Measurements from ENCODE around the gene MRPS2. TPM values are rescaled to one million over a fixed set of nuclear protein-coding genes. Genes with fewer than 3 reads are reported as not detected.

The MRPS2 gene
- total RNA-seq, 1 experiment from 2014 or later = 84.4 TPM

DNA sequence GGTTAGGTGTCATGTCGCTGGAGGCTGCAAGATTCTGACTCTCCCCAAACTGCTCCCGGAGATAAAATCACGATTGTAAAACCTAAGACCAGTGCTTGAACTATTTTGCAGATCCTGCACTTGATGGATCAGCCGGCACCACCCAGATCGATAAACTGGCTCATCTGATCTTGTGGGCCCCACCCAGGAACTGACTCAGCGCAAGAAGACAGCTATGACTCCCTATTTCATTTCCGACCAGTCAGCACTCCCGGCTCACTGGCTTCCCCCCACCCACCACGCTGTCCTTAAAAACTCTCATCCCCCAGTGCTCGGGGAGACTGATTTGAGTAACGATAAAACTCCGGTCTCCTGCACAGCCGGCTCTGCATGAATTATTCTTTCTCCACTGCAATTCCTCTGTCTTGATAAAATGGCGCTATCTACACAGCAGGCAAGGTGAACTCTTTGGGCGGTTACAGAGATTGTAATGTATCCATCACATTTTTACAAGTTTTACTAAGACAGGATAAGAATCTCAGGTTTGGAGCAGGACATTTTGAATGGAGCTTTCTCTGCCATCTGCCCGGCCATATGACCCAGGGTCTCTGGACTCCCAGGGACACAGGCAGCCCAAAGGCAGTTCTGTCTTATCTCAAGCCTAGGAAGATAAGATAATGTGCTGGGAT is 31.5 kb upstream of the MRPS2 start:
- no peaks in the 10 kb centered on the region for H3K79me2 ChIP-seq (ENCODE audit: low read depth)
- H3K36me3 ChIP-seq (ENCODE audit: low read depth) = no peaks in the 10 kb centered on the region
- TF ChIP-seq EZH2 (IDR thresholded peaks at IDR 0.05; ENCODE audit: low read depth) = no peak
- TF ChIP-seq, protein P1, sequence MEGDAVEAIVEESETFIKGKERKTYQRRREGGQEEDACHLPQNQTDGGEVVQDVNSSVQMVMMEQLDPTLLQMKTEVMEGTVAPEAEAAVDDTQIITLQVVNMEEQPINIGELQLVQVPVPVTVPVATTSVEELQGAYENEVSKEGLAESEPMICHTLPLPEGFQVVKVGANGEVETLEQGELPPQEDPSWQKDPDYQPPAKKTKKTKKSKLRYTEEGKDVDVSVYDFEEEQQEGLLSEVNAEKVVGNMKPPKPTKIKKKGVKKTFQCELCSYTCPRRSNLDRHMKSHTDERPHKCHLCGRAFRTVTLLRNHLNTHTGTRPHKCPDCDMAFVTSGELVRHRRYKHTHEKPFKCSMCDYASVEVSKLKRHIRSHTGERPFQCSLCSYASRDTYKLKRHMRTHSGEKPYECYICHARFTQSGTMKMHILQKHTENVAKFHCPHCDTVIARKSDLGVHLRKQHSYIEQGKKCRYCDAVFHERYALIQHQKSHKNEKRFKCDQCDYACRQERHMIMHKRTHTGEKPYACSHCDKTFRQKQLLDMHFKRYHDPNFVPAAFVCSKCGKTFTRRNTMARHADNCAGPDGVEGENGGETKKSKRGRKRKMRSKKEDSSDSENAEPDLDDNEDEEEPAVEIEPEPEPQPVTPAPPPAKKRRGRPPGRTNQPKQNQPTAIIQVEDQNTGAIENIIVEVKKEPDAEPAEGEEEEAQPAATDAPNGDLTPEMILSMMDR (conservative IDR thresholded peaks at IDR 0.05) = no peak
- H2AFZ ChIP-seq = no peak overlapping the region
- DNase-seq = peak in 1 of 2 experiments; percentile 72
- H3K4me1 ChIP-seq (replicated peaks; ENCODE audit: insufficient read depth) = peaks cover 36% of the 10 kb centered on the region
- H4K20me1 ChIP-seq (ENCODE audit: insufficient read depth) = no peaks in the 10 kb centered on the region
- H3K4me3 ChIP-seq = peak overlapping the region; percentile 30; the same call in 1 of the 2 replicates
- BruUV-seq (replicated peaks) = no TSS peak
- no peaks in the 10 kb centered on the region for H3K27me3 ChIP-seq (ENCODE audit: insufficient read depth, low read depth)
- H3K4me2 ChIP-seq = peak overlapping the region; percentile 68
- no peaks in the 10 kb centered on the region for H3K9me2 ChIP-seq (ENCODE audit: insufficient read depth)
- intact Hi-C loops (cut with micrococcal nuclease; ENCODE audit: unreplicated experiment) = no loop called here
- ChIA-PET CTCF (no interaction called here), POLR2A (ENCODE audit: unreplicated experiment) (no interaction called here)
- H3K9me3 ChIP-seq (ENCODE audit: insufficient read depth, low read depth) = no peaks in the 10 kb centered on the region
- peak overlapping the region; percentile 63 for H3K27ac ChIP-seq
- peaks cover 21% of the 10 kb centered on the region for H3F3A ChIP-seq (ENCODE audit: insufficient read depth, low read depth)

DNA sequence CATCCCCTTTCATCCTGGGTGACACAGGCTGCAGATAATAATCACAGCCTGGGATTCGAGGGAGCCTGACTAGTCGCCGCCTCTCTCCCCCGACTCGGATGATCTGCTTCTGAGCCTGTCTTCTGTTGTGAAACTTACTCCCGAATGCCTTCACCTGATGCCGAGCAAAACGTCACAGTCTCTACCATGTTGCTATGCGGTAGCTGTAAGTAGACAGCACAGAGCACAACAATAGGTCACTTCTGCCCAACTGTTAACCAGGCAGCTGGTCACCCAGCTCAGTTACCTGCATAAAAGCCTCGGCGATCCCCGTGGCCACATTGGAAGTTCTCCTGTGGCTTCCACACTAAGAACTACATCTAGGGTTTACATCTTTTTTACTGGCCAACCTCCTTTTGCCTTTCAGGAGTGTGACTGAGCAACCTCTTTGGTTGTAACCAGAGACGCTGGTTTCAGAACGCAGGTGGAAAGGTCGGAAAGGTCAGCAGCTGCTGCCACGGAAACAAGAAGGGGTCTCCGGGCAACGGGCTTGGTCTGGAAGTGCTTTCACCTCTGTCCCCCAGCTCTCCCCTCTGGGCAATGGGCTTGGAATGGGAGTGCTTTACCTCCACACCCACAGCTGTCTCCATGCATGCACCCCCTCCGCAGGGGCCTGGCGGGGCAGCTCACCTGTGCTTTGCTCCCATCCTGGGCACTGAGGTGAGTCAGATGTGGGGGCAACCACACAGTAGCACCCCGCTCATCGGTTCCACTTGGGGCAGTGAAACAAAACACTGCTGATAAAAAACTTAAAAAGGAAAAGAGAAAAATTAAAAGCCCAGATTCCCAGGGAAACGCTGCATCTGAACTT is 28.5 kb upstream of the MRPS2 start:
- Histone ChIP-seq H3F3A (ENCODE audit: insufficient read depth, low read depth) (peaks cover 22% of the 10 kb centered on the region), H4K20me1 (ENCODE audit: insufficient read depth) (0 out of 2 replicates have a peak, but pooled peaks cover 4% of the 10 kb centered on the region), H3K4me1 (replicated peaks; ENCODE audit: insufficient read depth) (peaks cover 37% of the 10 kb centered on the region), H3K79me2 (ENCODE audit: low read depth) (peaks cover 5% of the 10 kb centered on the region), H3K36me3 (ENCODE audit: low read depth) (no peaks in the 10 kb centered on the region), H3K9me3 (ENCODE audit: insufficient read depth, low read depth) (no peaks in the 10 kb centered on the region), H3K27me3 (ENCODE audit: insufficient read depth, low read depth) (no peaks in the 10 kb centered on the region), H2AFZ (no peak overlapping the region), H3K4me2 (no peak overlapping the region), H3K9me2 (ENCODE audit: insufficient read depth) (no peaks in the 10 kb centered on the region), H3K4me3 (no peak overlapping the region), H3K27ac (no peak overlapping the region)
- no TSS peak for BruUV-seq (replicated peaks)
- TF ChIP-seq EZH2 (IDR thresholded peaks at IDR 0.05; ENCODE audit: low read depth) = no peak
- TF ChIP-seq, protein P1 (conservative IDR thresholded peaks at IDR 0.05) = no peak
- CTCF ChIA-PET = no interaction called here
- intact Hi-C loops (cut with micrococcal nuclease; ENCODE audit: unreplicated experiment) = no loop called here
- POLR2A ChIA-PET (ENCODE audit: unreplicated experiment) = no interaction called here
- no peak for DNase-seq

DNA sequence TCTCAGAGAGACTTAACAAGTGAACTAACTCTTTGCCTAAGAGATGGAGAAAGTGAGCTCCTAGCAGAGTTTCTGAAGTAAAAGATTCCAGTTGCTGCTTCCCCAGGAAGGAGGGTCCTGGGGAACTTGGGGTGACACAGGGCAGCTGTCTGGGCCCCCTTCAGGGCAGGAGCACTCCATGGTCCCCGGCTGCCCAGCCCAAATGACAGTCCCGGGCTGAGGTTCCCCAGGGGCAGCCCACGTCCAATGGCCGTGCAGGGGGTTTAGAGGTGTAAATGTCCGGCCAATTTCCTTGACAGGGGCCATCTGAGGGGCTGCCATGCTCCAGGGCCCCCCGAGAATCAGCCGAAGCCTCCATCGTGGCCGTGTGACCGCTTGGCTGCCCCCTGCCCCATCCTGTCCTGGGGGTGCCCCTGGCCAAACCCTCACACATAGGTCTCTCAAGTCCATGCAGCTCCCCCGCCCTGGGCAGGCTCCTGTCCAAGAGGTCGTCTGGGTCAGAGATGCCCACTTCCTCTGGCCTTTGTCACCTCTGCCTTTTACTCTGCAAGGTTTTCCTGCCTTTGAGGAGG is 26.4 kb upstream of the MRPS2 start:
- H3K4me1 ChIP-seq (replicated peaks; ENCODE audit: insufficient read depth) = peaks cover 39% of the 10 kb centered on the region
- H3K9me3 ChIP-seq (ENCODE audit: insufficient read depth, low read depth) = no peaks in the 10 kb centered on the region
- no TSS peak for BruUV-seq (replicated peaks)
- no peaks in the 10 kb centered on the region for H3K27me3 ChIP-seq (ENCODE audit: insufficient read depth, low read depth)
- H3K4me3 ChIP-seq = no peak overlapping the region
- ChIA-PET POLR2A (ENCODE audit: unreplicated experiment) (interaction anchor here (0.6 kb wide), 1 partner anchor 19 kb away, joined by 6 read pairs; no protein-coding TSS in a partner anchor), CTCF (no interaction called here)
- H3K9me2 ChIP-seq (ENCODE audit: insufficient read depth) = no peaks in the 10 kb centered on the region
- H4K20me1 ChIP-seq (ENCODE audit: insufficient read depth) = 0 out of 2 replicates have a peak, but pooled peaks cover 4% of the 10 kb centered on the region
- peaks cover 28% of the 10 kb centered on the region; the same call in 1 of the 2 replicates for H3F3A ChIP-seq (ENCODE audit: insufficient read depth, low read depth)
- no peak overlapping the region for H3K4me2 ChIP-seq
- no peak for DNase-seq
- H3K27ac ChIP-seq = no peak overlapping the region
- no peaks in the 10 kb centered on the region for H3K36me3 ChIP-seq (ENCODE audit: low read depth)
- H3K79me2 ChIP-seq (ENCODE audit: low read depth) = peaks cover 22% of the 10 kb centered on the region
- TF ChIP-seq EZH2 (IDR thresholded peaks at IDR 0.05; ENCODE audit: low read depth) = no peak
- TF ChIP-seq, protein P1 (conservative IDR thresholded peaks at IDR 0.05) = no peak
- intact Hi-C loops (cut with micrococcal nuclease; ENCODE audit: unreplicated experiment) = no loop called here
- H2AFZ ChIP-seq = no peak overlapping the region
